Panc1 (cell line): ENCODE results near the gene TMEM50A. TPM values are rescaled to one million over a fixed set of nuclear protein-coding genes. Genes with fewer than 3 reads are reported as not detected.
"Not testable (repeated sequence)": the region's sequence is repeated elsewhere in the genome, so short reads cannot be mapped to it uniquely, and the experiment has no call there.

Experiments used
- ATAC-seq: fragments of 200-7000 bp; cut with Tn5 transposase; 2 replicates; pipeline ENCODE4 v1.9.1; 2020; ENCODE audit warnings: mild to moderate bottlenecking, moderate library complexity
- BruUV-seq: library from RNA; stranded (reverse); fragments of 400-500 nt; replicated peaks from 2 replicates; lab custom pipeline; 2021; lab: Mats Ljungman, UMichigan
- CTCF ChIA-PET: fragments of 300-600 bp; sonication (Branson Sonifier 250); formaldehyde crosslinking; loops from one replicate; lab custom pipeline; 2022; ENCODE audit warnings: antibody characterized with exemption; lab: Charles Lee
- POLR2A ChIA-PET: fragments of 300-600 bp; sonication (Branson Sonifier 250); formaldehyde crosslinking; loops from one replicate; lab custom pipeline; 2022; ENCODE audit warnings: antibody characterized with exemption; lab: Charles Lee
- DNase-seq: peaks from one replicate; pipeline ENCODE4 v3.0.0-alpha.2; 2010; ENCODE audit warnings: low read depth, low spot score
- H3K27ac ChIP-seq: 2 replicates; pipeline ENCODE4 v1.5.1; 2011; ENCODE audit warnings: mild to moderate bottlenecking, low read length, inconsistent platforms
- H3K27me3 ChIP-seq: fragments of 200-500 bp; sonication (Bioruptor generic); 2 replicates; pipeline ENCODE4 v1.6.0; 2014; ENCODE audit warnings: low read length, inconsistent platforms; ENCODE audit not compliant: control insufficient read depth, insufficient read depth
- H3K36me3 ChIP-seq: fragments of 200-500 bp; sonication (Bioruptor generic); 2 replicates; pipeline ENCODE4 v1.5.1; 2014; ENCODE audit warnings: inconsistent platforms, mild to moderate bottlenecking, low read length, moderate library complexity; ENCODE audit not compliant: control insufficient read depth, insufficient read depth
- H3K4me1 ChIP-seq: 2 replicates; pipeline ENCODE4 v1.5.1; 2011; ENCODE audit warnings: inconsistent platforms, mild to moderate bottlenecking, low read length, moderate library complexity; ENCODE audit not compliant: control insufficient read depth, insufficient read depth
- H3K4me3 ChIP-seq, 2 experiments: 2 replicates each; pipeline ENCODE4 v1.5.1; 2011 to 2012; ENCODE audit warnings: low read depth in 2 of 2, low read length in 2 of 2, mild to moderate bottlenecking in 2 of 2, inconsistent platforms in 1 of 2, moderate library complexity in 1 of 2
- H3K9me3 ChIP-seq: fragments of 200-500 bp; sonication (Bioruptor generic); 2 replicates; pipeline ENCODE4 v1.5.1; 2014; ENCODE audit warnings: low read depth, mild to moderate bottlenecking, inconsistent platforms, low read length, moderate library complexity; ENCODE audit not compliant: control insufficient read depth, insufficient read depth
- in situ Hi-C: cut with HindIII; loops from 2 replicates; pipeline ENCODE4 v1.10.0; 2016; ENCODE audit warnings: low sequenced_read_pairs, low pct_unique_long_range_greater_than_20kb
- intact Hi-C: fragments of 100-400 bp; cut with micrococcal nuclease; formaldehyde crosslinking; loops from one replicate; pipeline ENCODE4 v1.10.0; 2022; ENCODE audit not compliant: unreplicated experiment
- total RNA-seq: library from RNA; stranded (reverse); gene quantifications from one replicate; pipeline ENCODE4 v1.2.1, GENCODE V29; 2021; ENCODE audit not compliant: unreplicated experiment

The TMEM50A gene
- total RNA-seq, 1 experiment from 2014 or later = 124 TPM

DNA sequence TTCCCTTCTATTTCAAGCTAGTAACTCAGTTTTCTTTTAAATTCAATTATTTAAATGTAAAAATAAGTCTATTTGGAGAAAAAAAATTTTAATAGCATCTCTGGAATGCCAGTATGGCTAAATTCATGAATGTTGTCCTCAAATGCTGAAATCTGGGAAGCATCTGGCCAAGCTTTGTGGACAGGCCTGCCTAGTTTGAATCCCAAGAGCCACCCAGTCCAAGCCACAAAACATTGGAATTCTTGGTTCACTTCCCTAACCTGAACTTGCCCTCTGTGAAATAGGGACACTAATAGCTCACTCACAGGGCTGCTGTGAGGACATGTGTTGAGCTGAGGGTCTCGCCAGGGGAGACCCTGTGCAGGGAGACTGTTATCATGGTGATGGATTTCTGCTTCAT lies 28.6 kb upstream of the TMEM50A start:
- H3K9me3 ChIP-seq, H3K27me3 ChIP-seq, BruUV-seq, H3K27ac ChIP-seq, H3K4me1 ChIP-seq, in situ Hi-C loops, POLR2A ChIA-PET, intact Hi-C loops, H3K4me3 ChIP-seq, ATAC-seq, DNase-seq, CTCF ChIA-PET, H3K36me3 ChIP-seq: not testable (repeated sequence)

DNA sequence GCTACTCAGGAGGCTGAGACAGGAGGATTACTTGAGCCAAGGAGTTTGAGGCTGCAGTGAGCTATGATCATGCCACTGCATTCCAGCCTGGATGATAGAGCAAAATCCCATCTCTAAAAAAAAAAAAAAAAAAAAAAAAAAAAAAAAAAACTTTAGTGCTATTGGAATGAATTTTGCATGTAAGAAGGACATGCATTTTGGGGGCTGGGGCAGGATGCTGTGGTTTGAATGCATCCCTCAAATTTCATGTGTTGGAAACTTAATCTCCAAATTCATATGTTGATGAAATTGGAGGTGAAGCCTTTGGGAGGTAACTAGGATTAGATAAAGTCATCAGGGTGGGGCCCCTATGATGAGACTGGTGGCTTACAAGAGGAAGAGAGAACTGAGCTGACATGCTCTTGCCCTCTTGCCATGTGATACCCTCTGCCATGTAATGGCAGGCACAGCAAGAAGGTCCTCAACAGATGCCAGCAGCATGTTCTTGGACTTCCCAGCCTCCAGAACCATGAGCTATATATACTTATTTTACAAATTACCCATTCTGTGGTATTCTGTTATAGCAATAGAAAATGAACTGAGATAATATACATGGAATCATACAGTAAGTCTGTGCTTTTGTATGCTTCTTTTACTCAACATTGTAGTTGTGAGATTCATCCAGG lies 25.2 kb upstream of the TMEM50A start:
- H3K9me3 ChIP-seq, intact Hi-C loops, H3K4me3 ChIP-seq, CTCF ChIA-PET, BruUV-seq, H3K27ac ChIP-seq, H3K27me3 ChIP-seq, POLR2A ChIA-PET, ATAC-seq, DNase-seq, H3K36me3 ChIP-seq, in situ Hi-C loops, H3K4me1 ChIP-seq: not testable (repeated sequence)

DNA sequence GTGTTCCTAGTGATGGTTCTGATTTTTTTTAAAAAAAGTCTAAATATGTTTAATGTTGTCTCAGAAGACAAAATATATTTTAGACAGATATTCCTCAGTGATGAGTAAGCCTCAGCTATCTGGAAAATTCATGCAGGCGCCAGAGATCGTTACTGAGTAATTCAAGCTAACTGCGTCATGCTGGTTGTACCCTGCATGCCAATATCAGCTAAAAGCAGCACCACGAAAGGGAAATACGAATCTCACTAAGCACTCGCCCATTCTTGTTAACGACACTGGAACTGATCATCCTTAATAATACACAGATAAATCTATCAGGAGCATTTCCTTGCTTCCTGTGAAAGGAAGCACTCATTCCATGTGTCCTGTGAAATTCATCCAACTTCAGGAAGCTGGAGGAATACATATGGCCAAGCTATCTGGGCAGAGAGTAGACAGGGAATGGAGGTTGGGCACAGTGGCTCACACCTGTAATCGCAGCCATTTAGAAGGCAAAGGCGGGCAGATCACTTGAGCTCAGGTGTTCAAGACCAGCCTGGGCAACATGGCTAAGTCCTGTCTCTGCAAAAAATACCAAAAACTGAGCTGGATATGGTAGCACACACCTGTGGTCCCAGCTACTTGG lies 17.7 kb upstream of the TMEM50A start:
- H3K4me3 ChIP-seq, H3K4me1 ChIP-seq, intact Hi-C loops, H3K9me3 ChIP-seq, H3K27me3 ChIP-seq, H3K36me3 ChIP-seq, ATAC-seq, CTCF ChIA-PET, BruUV-seq, in situ Hi-C loops, DNase-seq, H3K27ac ChIP-seq: not testable (repeated sequence)
- POLR2A ChIA-PET = interaction anchor here (0.7 kb wide), 1 partner anchor 117 kb away, joined by 19 read pairs; no protein-coding TSS in a partner anchor

DNA sequence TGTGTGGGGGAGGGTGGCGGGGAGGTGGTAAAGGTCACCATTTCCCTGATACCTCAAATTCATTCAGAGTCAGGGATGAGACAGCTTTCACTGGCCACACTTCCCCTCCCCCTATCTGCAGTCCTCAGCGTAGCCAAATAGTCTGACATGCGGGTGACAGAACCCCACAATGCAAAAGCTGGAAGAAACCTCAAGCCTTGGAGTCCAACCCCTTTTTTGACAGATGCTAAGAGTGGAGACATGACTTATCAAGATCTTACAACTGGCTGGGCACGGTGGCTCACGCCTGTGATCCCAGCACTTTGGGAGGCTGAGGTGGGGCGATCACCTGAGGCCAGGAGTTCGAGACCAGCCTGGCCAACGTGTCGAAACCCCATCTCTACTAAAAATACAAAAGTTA lies 16.0 kb upstream of the TMEM50A start:
- H3K4me1 ChIP-seq, H3K9me3 ChIP-seq, BruUV-seq, intact Hi-C loops, CTCF ChIA-PET, H3K36me3 ChIP-seq, H3K27me3 ChIP-seq, in situ Hi-C loops, POLR2A ChIA-PET, DNase-seq, ATAC-seq, H3K27ac ChIP-seq, H3K4me3 ChIP-seq: not testable (repeated sequence)

DNA sequence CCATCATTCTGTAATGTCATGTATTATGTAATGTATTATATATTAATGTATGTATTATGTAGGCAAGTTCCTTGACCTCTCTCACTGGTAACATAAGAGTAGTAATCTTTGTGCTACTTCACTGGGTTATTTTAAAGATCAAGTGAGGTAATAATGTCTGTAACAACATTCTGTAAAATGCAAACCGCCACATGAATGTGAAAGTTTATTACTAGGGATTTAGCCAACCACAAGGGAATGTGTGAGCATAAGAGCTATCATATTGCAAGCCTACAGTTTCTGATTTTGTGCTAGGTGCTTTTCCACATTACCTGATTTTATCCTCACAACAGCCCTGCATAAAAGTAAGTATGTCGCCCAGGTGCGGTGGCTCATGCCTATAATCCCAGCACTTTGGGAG lies 13.7 kb upstream of the TMEM50A start:
- POLR2A ChIA-PET, DNase-seq, H3K27me3 ChIP-seq, H3K9me3 ChIP-seq, H3K4me1 ChIP-seq, ATAC-seq, H3K27ac ChIP-seq, CTCF ChIA-PET, in situ Hi-C loops, H3K36me3 ChIP-seq, H3K4me3 ChIP-seq, intact Hi-C loops, BruUV-seq: not testable (repeated sequence)

DNA sequence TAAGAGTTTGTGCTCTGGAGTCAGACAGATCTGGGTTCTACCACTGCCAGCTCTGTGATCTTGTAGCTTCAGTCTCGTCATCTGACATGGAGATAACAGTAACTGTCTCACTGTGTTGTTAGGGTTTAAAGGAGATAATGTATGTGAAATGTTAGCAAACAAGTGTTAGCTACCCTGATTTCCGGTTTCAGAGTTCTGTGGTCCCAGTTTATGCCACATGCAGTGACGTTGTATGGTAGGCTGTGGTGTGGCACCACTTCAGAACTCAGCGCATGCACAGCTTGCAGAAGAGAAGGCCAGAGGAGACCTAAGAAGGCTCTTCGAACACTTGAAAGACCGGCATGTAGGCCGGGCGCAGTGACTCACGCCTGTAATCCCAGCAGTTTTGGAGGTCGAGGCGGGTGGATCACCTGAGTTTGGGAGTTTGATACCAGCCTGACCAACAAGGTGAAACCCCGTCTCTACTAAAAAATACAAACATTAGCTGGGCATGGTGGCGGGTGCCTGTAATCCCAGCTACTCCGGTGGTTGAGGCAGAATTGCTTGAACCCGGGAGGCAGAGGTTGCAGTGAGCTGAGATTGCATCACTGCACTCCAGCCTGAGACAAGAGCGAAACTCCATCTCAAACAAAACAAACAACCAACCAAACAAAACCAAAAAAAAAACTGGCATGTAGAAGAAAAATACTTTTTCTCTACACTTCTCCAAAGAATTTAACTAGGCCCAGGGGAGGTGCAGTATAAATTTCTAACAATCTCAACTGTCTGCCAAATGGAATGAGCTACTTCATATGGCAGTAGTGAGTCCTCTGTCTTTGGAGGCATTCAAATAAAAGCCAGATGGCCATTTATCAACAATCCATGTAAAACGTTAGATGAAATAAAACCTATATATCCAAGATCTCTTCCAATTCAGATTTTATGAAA lies 10.0 kb upstream of the TMEM50A start:
- intact Hi-C loops, DNase-seq, H3K4me1 ChIP-seq, in situ Hi-C loops, BruUV-seq, ATAC-seq, H3K27me3 ChIP-seq, H3K9me3 ChIP-seq, H3K27ac ChIP-seq, CTCF ChIA-PET, POLR2A ChIA-PET, H3K36me3 ChIP-seq, H3K4me3 ChIP-seq: not testable (repeated sequence)

DNA sequence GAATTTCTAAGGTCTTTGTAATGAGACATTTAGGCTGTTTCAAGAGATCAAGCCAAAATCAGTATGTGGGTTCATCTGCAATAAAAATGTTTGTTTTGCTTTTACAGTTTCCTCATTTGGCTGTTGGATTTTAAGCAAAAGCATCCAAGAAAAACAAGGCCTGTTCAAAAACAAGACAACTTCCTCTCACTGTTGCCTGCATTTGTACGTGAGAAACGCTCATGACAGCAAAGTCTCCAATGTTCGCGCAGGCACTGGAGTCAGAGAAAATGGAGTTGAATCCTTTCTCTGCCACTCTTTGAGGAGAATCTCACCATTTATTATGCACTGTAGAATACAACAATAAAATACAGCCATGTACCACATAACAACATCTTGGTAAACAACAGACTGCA lies 9.3 kb upstream of the TMEM50A start:
- H3K9me3 ChIP-seq, intact Hi-C loops, CTCF ChIA-PET, H3K4me1 ChIP-seq, ATAC-seq, DNase-seq, POLR2A ChIA-PET, H3K27ac ChIP-seq, H3K4me3 ChIP-seq, in situ Hi-C loops, BruUV-seq, H3K36me3 ChIP-seq, H3K27me3 ChIP-seq: not testable (repeated sequence)
